Ovary (tissue), 3 donors: Measurements from ENCODE around the gene HK2.

Experiments used
- EP300 ChIP-seq: sonication (generic); formaldehyde crosslinking; IDR thresholded peaks from one replicate; pipeline ENCODE4 v1.6.1; 2017; ENCODE audit warnings: antibody characterized with exemption
- POLR2A ChIP-seq: fragments of 450-650 bp; IDR thresholded peaks from one replicate; pipeline ENCODE4 v1.6.1; 2017; ENCODE audit warnings: antibody characterized with exemption, mild to moderate bottlenecking, moderate library complexity
- TF ChIP-seq, protein P1 (sequence below), 3 donors: fragments of 450-650 bp in 2 of 3; fragments of 200-600 bp in 1 of 3; IDR thresholded peaks; one replicate each; pipeline versions ENCODE4 v1.5.1 to v1.8.0; 2016 to 2022; ENCODE audit warnings: antibody characterized with exemption in 3 of 3, mild to moderate bottlenecking in 1 of 3
- donor health status: DM: no; HTN: no; CAD: no.

DNA sequence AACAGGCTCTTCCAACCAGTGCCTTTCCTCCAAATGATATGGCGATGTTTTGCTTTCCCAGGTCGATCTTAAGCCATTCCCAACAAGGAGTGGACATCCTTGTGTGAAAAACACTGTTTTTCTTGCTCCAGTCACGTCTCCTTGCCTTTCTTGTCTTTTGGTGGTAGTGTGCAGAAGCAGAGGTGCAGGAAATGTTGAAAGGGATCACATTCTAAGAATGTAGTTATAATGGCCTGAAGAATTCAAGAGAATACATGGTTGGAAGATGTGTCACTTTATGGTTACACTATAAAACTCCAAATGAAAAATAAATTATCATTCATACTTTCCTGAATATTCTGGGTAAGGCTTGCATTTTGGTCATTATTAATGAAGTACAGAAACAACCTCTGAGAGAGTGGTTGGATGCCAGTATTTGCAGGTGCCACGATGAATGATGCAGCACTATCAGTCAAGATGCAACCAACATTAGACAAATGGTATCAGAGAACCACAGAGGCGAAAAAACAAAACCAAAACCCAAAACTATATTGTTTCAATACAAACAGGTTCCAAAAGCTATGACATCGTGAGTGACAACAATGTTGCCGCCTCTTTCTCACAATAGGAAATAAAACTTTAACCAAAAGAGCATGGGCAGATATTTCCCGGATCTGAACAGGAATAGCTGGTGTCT, 97.0 kb downstream of the HK2 start:
- TF ChIP-seq POLR2A = no peak
- TF ChIP-seq, protein P1, sequence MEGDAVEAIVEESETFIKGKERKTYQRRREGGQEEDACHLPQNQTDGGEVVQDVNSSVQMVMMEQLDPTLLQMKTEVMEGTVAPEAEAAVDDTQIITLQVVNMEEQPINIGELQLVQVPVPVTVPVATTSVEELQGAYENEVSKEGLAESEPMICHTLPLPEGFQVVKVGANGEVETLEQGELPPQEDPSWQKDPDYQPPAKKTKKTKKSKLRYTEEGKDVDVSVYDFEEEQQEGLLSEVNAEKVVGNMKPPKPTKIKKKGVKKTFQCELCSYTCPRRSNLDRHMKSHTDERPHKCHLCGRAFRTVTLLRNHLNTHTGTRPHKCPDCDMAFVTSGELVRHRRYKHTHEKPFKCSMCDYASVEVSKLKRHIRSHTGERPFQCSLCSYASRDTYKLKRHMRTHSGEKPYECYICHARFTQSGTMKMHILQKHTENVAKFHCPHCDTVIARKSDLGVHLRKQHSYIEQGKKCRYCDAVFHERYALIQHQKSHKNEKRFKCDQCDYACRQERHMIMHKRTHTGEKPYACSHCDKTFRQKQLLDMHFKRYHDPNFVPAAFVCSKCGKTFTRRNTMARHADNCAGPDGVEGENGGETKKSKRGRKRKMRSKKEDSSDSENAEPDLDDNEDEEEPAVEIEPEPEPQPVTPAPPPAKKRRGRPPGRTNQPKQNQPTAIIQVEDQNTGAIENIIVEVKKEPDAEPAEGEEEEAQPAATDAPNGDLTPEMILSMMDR (IDR thresholded peaks at IDR 0.05) = no peak
- TF ChIP-seq EP300 = no peak
